Upper lobe of left lung (tissue), 6 donors: Measurements from ENCODE around the gene MORN1. TPM values are rescaled to one million over a fixed set of nuclear protein-coding genes. Genes with fewer than 3 reads are reported as not detected.

Source experiments
- ATAC-seq, 2 donors: fragments of 200-7000 bp; cut with Tn5 transposase; one replicate each; pipeline ENCODE4 v1.9.1; 2022; ENCODE audit warnings: mild to moderate bottlenecking in 2 of 2, moderate library complexity in 2 of 2; ENCODE audit not compliant: low FRiP score in 2 of 2
- DNase-seq, 2 donors: peaks; one replicate each; pipeline ENCODE4 v3.0.0-alpha.2; 2019 to 2020
- H3K27ac ChIP-seq, 4 donors: fragments of 200-600 bp; sonication (generic); one replicate each; pipeline ENCODE4 v1.5.1; 2016 to 2019
- H3K27me3 ChIP-seq, 4 donors: fragments of 200-600 bp; sonication (generic); one replicate each; pipeline ENCODE4 v1.5.1; 2017 to 2019
- H3K36me3 ChIP-seq, 4 donors: fragments of 200-600 bp; sonication (generic); one replicate each; pipeline ENCODE4 v1.5.1; 2016 to 2019
- H3K4me1 ChIP-seq, 4 donors: fragments of 200-600 bp; sonication (generic); one replicate each; pipeline ENCODE4 v1.5.1; 2018 to 2019
- H3K4me3 ChIP-seq, 4 donors: fragments of 200-600 bp; sonication (generic); one replicate each; pipeline ENCODE4 v1.5.1; 2017 to 2019; ENCODE audit warnings: mild to moderate bottlenecking in 2 of 4, moderate library complexity in 1 of 4
- H3K9me3 ChIP-seq, 4 donors: fragments of 200-600 bp; sonication (generic); one replicate each; pipeline ENCODE4 v1.5.1; 2018 to 2019
- CTCF ChIP-seq, 6 experiments: fragments of 450-650 bp in 4 of 6; fragments of 200-600 bp in 2 of 6; sonication (generic) in 2 of 6; IDR thresholded peaks; one replicate each; pipeline ENCODE4 v1.5.1; 2016 to 2019; ENCODE audit warnings: antibody characterized with exemption in 6 of 6
- EP300 ChIP-seq, 4 donors: sonication (generic); formaldehyde crosslinking; IDR thresholded peaks; one replicate each; pipeline ENCODE4 v1.5.1; 2017; ENCODE audit warnings: antibody characterized with exemption in 4 of 4, control low read depth in 2 of 4
- POLR2A ChIP-seq, 4 donors: fragments of 450-650 bp; IDR thresholded peaks; one replicate each; pipeline ENCODE4 v1.5.1; 2016 to 2017; ENCODE audit warnings: antibody characterized with exemption in 4 of 4, mild to moderate bottlenecking in 2 of 4
- POLR2AphosphoS5 ChIP-seq, 2 donors: sonication (generic); formaldehyde crosslinking; IDR thresholded peaks; one replicate each; pipeline ENCODE4 v1.5.1; 2017; ENCODE audit warnings: antibody characterized with exemption in 2 of 2
- WGBS, 2 donors: methylation state at CpG; one replicate each; pipeline ENCODE4 v1.1.5; 2017 to 2018; 5-methylcytosine and 5-hydroxymethylcytosine counted together
- total RNA-seq, 6 donors: library from RNA; depleted of rRNA in 4 of 6; stranded (reverse); fragments of >200 nt in 4 of 6; gene quantifications; one replicate each; pipeline versions ENCODE4 v1.1.0 to v1.2.1, GENCODE V29; 2016 to 2021
- donor health status: DM: no; HTN: no; CAD: no; lungs with moderate emphysema.
- donor health status: DM: no; HTN: yes; CAD: no; lungs with severe emphysema.

MORN1 gene
- total RNA-seq, 6 donors from 2014 or later = 8.5 to 23.4 (median 14.6) TPM

GRCh38 chr1:2324553-2325366 is 66.6 kb downstream of the MORN1 start:
- TF ChIP-seq POLR2AphosphoS5 (IDR thresholded peaks at IDR 0.05) (no peak), EP300 (IDR thresholded peaks at IDR 0.05) (no peak), CTCF (IDR thresholded peaks at IDR 0.05) (no peak), POLR2A (IDR thresholded peaks at IDR 0.05) (no peak)
- Histone ChIP-seq H3K36me3 (no peaks in the 10 kb centered on the region), H3K4me1 (peaks cover 13 to 25% (median 17%) of the 10 kb centered on the region in 4 donors), H3K9me3 (no peaks in the 10 kb centered on the region), H3K4me3 (no peak overlapping the region), H3K27me3 (no peaks in the 10 kb centered on the region), H3K27ac (no peak overlapping the region)
- no peak for ATAC-seq
- no peak for DNase-seq
- 84 to 87% methylated on average over 11 to 12 of the region's 18 CpGs for WGBS, 2 donors

GRCh38 chr1:2323451-2323974 is 67.8 kb downstream of the MORN1 start:
- H3K27ac ChIP-seq = peak overlapping the region in 1 of 4 donors; percentile 69
- 87% methylated on average over 3 to 11 of the region's 16 CpGs for WGBS, 2 donors
- H3K4me3 ChIP-seq = no peak overlapping the region
- TF ChIP-seq EP300 (IDR thresholded peaks at IDR 0.05) (no peak), POLR2A (IDR thresholded peaks at IDR 0.05) (no peak), CTCF (IDR thresholded peaks at IDR 0.05) (no peak), POLR2AphosphoS5 (IDR thresholded peaks at IDR 0.05) (no peak)
- H3K9me3 ChIP-seq = no peaks in the 10 kb centered on the region
- peaks cover 13 to 25% (median 17%) of the 10 kb centered on the region in 4 donors for H3K4me1 ChIP-seq
- H3K27me3 ChIP-seq = no peaks in the 10 kb centered on the region
- H3K36me3 ChIP-seq = no peaks in the 10 kb centered on the region
- ATAC-seq (no peak), DNase-seq (no peak)

GRCh38 chr1:2322581-2323211 is 68.7 kb downstream of the MORN1 start:
- H3K4me3 ChIP-seq = peak overlapping the region in 2 of 4 donors; percentile 2 to 14
- peak in 1 of 2 donors; percentile 89 for DNase-seq
- H3K9me3 ChIP-seq = no peaks in the 10 kb centered on the region
- peaks cover 13 to 25% (median 17%) of the 10 kb centered on the region in 4 donors for H3K4me1 ChIP-seq
- H3K27me3 ChIP-seq = no peaks in the 10 kb centered on the region
- 46 to 68% methylated on average over 15 to 21 of the region's 41 CpGs for WGBS, 2 donors
- peak overlapping the region; percentile 69 to 77 (median 72) for H3K27ac ChIP-seq
- TF ChIP-seq CTCF (IDR thresholded peaks at IDR 0.05) = peak in 1 of 6 experiments; percentile 8
- TF ChIP-seq EP300 (IDR thresholded peaks at IDR 0.05) = no peak
- TF ChIP-seq POLR2A (IDR thresholded peaks at IDR 0.05) = no peak
- no peak for TF ChIP-seq POLR2AphosphoS5 (IDR thresholded peaks at IDR 0.05)
- peak; percentile 70 to 83 for ATAC-seq
- no peaks in the 10 kb centered on the region for H3K36me3 ChIP-seq

- no peaks in the 10 kb centered on the region for H3K27me3 ChIP-seq
- TF ChIP-seq CTCF (IDR thresholded peaks at IDR 0.05) (peak in 1 of 6 experiments; percentile 17), POLR2AphosphoS5 (IDR thresholded peaks at IDR 0.05) (peak in 1 of 2 donors; percentile 7), POLR2A (IDR thresholded peaks at IDR 0.05) (no peak), EP300 (IDR thresholded peaks at IDR 0.05) (no peak)
- peak overlapping the region in 2 of 4 donors; percentile 2 to 14 for H3K4me3 ChIP-seq
- DNase-seq (peak; percentile 54 to 92), ATAC-seq (peak; percentile 73 to 87)
- H3K9me3 ChIP-seq = no peaks in the 10 kb centered on the region
- H3K27ac ChIP-seq = peak overlapping the region; percentile 69 to 77 (median 72)
- H3K4me1 ChIP-seq = peaks cover 13 to 25% (median 17%) of the 10 kb centered on the region in 4 donors
- no peaks in the 10 kb centered on the region for H3K36me3 ChIP-seq
- 7 to 15% methylated on average over 15 to 25 of the region's 30 CpGs for WGBS, 2 donors
Observed at GRCh38 chr1:2322065-2322571, 69.2 kb downstream of the MORN1 start.
